ENCODE measurements around the gene IPO11.
"Not testable (repeated sequence)": the region's sequence is repeated elsewhere in the genome, so short reads cannot be mapped to it uniquely, and the experiment has no call there.

Gene IPO11

DNA sequence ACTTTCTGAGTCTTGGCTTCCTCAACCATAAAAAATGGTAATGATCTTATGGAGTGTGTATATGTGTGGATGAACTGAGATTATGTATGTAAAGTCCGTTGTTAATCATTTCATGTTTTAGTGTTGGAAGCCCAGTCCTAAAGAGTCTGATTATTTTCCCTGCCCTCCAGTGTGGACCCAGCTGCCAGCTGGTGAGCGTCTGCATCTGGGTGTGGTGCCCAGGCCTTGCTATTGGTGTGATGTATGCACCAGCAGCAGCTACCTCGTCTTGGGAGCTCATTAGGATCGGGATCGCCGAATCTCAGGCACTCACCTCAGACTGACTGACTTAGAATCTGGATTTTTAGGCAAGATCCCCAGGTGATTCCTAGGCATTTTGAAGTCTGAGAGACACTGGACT lies 229.9 kb downstream of the IPO11 start:
- no peak for DNase-seq (ENCODE audit: low read depth in 2 of 2, low spot score in 1 of 2)

DNA sequence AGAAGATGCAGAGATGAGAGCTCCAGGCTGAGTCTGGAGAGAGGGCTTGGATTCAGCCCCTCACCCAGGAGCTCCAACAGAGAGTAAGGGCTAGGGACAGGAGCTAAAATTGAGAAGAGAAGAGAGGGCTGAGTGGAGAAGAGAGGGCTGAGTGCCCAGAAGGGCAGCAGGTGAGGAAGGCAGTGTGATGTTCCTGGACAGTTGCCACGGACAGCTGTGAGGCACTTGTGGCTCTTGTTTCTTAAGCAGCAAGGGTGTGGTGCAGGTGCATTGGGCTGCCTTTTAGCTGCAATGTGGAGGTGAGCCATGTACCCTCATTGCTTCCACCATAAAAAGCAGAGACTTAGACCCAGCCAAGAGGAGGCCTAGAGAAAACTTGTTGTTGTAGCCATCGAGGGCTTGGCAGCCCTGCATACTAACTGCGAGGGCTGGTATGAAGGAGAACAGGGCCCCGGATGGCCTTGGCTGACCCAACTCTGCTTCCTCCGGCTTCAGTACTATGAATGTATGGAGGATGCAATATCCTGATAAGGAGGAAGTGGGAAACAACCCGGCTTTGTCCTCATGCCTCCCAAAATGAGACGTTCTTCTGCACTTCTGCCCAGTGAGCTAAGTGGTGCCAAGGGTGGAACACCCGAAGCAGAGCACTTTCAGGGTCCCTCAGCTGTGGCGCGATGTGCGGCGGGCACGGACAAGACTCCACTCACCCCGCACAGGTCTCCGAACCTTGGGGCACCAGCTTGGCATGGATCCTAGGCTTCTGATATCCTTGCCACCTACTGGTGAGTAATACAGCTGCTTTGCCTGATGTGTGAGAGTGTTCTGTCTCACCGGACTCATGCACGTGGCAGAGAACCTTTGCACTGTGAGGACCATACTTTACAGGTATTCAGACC lies 231.2 kb downstream of the IPO11 start:
- no peak for DNase-seq (ENCODE audit: low read depth in 2 of 2, low spot score in 1 of 2)

DNA sequence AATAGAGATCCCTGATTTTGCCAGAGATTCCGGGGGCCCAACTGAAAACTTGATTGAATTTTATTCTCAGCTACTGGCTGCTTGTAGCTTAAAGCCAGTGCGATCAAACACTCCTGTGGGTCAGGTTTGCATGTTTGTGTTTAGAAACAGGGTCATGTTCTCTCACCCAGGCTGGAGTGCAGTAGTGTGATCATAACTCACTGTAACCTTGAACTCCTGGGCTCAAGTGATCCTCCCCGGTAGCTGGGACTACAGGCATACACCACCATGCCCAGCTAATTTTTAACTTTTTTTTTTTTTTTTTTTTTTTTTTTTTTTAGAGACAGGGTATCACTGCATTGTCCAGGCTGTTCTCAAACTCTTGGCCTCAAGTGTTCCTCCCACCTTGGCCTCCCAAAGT lies 232.7 kb downstream of the IPO11 start:
- no peak for DNase-seq (ENCODE audit: low read depth in 2 of 2, low spot score in 1 of 2)

DNA sequence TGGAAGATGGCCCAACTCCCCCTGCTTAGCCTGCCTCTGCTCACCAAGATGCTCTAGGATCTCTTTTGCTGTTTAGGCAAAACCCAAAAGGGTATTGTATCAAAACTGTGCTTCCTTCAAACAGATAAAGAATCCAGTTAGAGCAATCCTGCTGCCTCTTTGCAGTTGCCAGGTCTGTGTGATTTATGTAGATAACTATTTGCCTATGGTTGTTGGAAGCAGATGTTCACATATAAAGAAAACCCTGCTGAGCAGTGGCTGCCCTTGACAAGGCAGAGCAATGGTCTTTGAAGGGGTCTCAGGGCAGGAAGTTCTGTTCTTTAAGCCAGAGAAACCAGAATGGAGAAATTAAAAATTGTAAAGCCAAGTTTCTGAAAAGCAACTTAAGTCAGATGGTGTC lies 234.7 kb downstream of the IPO11 start:
- no peak for DNase-seq (ENCODE audit: low read depth in 2 of 2, low spot score in 1 of 2)

DNA sequence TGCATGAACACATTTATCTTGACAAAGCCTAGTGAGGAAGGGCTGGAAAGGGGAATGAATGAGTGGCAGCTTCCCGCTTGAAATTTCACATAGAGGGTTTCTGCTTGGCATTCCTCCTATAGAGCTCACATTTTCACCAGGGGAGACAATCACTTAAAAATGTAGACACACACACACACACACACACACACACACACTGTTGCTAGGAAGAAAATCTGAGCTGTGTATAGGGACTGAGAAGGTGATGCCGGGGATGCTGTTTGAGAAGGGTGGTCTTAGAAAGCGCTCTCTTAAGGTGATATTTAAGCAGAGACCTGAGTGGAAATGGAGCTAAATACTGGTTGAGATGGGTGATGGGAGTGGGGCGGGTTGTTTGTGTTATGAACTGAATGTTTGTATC lies 236.5 kb downstream of the IPO11 start:
- DNase-seq (ENCODE audit: low read depth in 2 of 2, low spot score in 1 of 2): no peak

DNA sequence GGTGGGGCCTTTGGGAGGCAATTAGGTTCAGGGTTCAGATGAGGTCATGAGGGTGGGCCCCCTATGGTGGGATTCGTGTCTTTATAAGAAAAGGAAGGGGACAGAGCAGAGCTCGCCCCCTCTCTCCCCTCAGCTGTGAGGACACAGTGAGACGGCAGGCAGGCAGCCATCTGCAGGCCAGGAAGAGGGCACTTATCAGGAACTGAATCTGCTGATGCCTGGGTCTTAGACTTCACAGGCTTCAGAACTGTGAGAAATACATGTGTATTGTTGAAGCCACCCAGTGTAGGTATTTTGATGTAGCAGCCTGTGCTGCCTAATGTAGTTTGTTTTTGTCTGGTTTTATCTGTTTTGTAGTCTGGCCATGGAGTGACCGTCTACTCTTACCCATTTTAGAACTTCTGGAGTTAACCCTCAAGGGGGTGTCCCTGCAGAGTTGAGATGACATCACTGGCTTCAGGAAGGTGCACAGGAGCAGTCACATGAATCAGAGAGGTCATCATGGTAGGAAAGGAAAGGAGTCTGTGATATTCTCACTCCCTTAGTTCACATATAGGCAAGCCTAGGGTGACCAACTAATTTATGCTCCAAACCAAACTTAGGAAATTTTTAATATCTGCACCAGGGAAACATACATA lies 237.0 kb downstream of the IPO11 start:
- no peak for DNase-seq (ENCODE audit: low read depth in 2 of 2, low spot score in 1 of 2)

DNA sequence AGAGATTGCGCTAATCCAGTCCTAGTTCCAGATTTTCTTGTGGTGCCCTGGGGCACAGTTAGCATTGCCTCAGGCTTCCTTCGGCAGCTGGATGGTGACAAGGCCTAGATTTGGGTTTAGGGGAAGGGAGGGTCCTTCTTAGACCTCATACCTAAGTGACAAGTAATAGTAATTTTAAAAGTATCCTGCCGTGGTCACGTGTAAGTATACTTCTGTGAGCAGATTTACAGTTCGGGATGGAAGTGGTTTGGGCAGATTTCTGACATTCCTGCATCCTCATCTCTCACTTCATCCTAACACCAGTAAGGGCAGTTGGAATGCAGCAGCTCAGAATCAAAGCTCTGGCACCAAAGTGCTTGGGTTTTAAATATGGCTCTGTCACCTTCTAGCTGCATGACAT lies 237.6 kb downstream of the IPO11 start:
- DNase-seq (ENCODE audit: low read depth in 2 of 2, low spot score in 1 of 2): no peak

DNA sequence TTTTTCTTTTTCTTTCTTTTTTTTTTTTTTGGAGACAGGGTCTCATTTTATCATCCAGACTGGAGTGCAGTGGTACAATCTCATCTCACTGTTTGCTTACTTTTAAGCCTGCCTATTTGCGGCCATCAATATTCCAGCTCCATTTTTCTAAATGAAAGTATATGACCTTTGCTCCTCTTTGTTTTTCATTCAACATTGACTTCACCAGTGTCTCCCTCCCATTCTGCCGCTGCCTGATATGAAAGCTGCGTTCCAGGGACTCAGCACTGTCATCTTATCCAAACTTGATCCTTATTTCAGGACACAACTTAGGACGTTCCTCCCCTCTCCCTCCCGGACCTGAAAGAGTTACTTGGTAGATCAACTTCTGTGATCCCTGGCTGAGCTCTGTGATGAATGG lies 239.7 kb downstream of the IPO11 start:
- no peak for DNase-seq (ENCODE audit: low read depth in 2 of 2, low spot score in 1 of 2)

DNA sequence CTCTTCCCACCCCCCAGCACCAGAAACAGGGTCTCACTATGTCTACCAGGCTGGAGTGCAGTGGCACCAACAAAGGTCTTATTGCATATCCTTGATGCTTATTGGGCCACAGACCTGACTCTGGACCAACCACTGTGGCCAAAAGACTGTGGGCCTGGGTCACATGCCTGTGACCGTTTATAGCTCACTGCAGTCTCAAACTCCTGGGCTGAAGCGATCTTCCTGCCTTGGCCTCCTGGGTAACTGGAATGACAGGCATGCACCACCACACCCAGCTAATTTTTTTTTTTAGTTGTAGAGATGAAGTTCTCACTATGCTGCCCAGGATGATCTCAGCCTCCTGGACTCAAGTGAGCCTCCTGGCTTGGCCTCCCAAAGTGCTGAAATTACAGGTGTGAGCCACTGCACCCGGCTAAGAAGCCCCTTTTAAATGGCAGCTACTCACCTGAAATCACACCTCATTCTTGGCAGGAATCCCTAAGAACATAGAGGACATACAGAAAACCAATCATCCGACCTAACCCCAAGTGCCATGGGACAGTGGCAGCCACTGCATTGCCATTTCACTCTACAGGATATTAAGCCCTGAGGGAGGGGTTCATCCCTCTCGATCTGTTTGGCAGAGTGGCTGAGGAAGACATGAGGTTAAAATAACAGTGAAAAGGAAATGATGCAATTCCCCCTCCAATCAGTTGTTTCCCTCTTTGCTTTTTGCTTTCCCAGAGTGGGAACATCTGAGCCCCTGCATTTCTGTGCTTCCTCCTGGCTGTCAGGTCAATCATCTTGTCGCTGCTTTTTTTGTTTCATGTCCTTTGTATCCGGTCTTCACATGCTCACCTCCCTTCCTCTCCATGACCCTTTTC lies 240.7 kb downstream of the IPO11 start:
- DNase-seq (ENCODE audit: low read depth in 2 of 2, low spot score in 1 of 2): no peak

DNA sequence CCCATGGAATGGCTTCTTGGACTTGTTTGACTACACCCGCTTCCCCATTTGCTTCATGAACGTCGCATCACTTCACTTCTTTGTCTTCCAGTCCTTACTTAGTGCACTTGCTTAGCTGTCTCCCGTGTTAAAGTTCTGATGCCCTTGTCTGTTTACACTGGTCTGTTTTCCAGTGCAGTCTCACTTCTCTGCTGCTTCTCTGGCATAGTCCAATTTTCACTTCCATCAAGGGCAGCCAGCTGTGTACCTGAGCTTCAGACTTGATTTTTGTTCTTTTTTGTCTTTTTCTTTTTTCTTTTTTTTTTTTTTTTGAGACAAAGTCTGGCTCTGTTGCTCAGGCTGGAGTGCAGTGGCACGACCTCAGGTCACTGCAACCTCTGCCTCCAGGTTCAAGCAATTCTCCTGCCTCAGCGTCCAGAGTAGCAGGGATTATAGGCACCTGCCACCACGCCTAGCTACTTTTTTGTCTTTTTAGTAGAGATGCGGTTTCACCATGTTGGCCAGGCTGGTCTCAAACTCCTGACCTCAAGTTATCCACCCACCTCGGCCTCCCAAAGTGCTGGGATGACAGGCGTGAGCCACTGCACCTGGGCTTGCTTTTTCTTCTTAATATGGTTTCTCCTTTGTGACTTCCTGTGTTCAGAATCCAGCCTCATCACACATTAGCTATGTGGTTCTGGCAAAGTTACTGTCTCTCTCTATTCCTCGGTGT lies 241.5 kb downstream of the IPO11 start:
- no peak for DNase-seq (ENCODE audit: low read depth in 2 of 2, low spot score in 1 of 2)

DNA sequence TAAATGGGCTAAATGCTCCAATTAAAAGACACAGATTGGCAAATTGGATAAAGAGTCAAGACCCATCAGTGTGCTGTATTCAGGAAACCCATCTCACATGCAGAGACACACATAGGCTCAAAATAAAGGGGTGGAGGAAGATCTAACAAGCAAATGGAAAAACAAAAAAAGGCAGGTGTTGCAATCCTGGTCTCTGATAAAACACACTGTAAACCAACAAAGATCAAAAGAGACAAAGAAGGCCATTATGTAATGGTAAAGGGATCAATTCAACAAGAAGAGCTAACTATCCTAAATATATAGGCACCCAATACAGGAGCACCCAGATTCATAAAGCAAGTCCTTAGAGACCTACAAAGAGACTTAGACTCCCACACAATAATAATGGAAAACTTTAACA lies 245.2 kb downstream of the IPO11 start:
- DNase-seq (ENCODE audit: low read depth in 2 of 2, low spot score in 1 of 2): not testable (repeated sequence)

DNA sequence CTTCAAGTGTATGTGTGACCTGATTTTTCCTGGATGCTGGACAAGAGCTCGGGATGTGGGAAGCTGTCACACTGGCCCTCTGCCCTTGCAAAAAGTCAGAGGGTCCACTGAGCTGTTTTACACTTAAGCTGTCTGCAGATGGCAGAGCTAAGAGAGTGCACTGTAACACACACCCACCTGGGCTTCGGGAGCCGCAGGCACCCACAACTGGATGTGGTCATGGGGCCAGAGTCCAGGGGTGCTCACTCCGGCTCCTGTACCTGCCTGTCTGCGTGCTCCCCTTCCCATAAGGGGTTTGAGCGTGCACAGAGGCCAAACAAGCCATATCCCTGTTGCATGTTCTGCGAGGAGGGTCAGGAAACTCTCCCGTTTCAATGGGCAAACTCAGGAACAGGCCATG lies 248.6 kb downstream of the IPO11 start:
- no peak for DNase-seq (ENCODE audit: low read depth in 2 of 2, low spot score in 1 of 2)

DNA sequence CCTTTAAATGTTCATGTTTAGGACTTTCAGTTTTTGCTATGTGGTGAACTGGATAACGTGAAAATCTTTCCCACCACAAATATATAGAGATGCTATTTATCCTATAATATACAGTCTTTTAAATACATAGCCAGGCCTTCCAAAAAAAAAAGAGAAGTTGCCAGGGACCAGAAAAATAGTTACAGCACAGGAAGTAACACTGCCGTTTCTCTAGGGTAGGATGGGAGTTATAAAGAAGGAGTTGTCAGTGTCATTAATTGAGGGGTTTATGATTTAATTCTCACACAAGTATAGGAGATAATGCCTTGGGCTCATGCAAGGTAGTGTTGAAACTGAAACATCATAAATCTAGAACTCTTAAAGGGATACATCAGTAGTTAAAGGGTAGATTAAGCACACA lies 250.0 kb downstream of the IPO11 start:
- no peak for DNase-seq (ENCODE audit: low read depth in 2 of 2, low spot score in 1 of 2)

DNA sequence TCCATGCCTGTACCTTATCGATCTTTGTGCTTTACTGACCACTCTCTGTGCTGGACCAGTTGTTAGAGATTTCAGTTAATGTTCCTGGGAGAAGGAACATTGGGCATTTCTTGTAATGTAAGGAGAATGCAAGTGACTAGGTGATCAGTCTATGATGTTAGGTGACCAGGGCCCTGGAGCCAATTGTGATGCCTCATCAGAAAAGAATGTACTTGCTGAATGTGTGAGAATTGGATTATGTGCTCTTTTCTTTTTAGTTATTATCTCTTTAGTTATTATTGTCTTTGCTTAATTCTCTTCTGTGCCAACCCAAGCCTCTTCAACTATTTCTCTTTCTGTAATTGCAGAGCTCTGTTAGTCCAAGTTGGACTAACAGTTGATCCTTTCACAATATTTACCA lies 258.9 kb downstream of the IPO11 start:
- no peak for DNase-seq (ENCODE audit: low read depth in 2 of 2, low spot score in 1 of 2)

DNA sequence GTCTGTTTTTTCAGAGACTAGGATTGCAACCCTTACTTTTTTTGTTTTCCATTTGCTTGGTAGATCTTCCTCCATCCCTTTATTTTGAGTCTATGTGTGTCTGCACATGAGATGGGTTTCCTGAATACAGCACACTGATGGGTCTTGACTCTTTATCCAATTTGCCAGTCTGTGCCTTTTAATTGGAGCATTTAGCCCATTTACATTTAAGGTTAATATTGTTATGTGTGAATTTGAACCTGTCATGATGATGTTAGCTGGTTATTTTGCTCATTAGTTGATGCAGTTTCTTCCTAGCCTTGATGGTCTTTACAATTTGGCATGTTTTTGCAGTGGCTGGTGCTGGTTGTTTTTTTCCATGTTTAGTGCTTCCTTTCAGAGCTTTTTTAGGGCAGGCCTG lies 264.0 kb downstream of the IPO11 start:
- not testable (repeated sequence) for DNase-seq (ENCODE audit: low read depth in 2 of 2, low spot score in 1 of 2)

Data from stimulated activated CD8-positive, alpha-beta memory T cell treated with anti-CD3 and anti-CD28 coated beads, Interleukin-4, amount 100 ng/mL, for 1 hour (primary cell).